Measurements from ENCODE around the gene SLC15A3. TPM values are rescaled to one million over a fixed set of nuclear protein-coding genes. Genes with fewer than 3 reads are reported as not detected.

The SLC15A3 gene
- total and polyA plus RNA-seq, 2 experiments from 2014 or later, result 14.2 to 15.8 TPM

- Mint-ChIP-seq H3K36me3 (ENCODE audit: low read depth) (no peaks in the 10 kb centered on the region), H3K27ac (no peak overlapping the region), H3K9me3 (no peaks in the 10 kb centered on the region), H3K4me1 (peaks cover 15% of the 10 kb centered on the region), H3K27me3 (ENCODE audit: insufficient read depth, low read depth, poor library complexity) (peaks cover 26% of the 10 kb centered on the region), H3K4me3 (no peak overlapping the region)
- H3K36me3 ChIP-seq (ENCODE audit: insufficient read depth), result no peaks in the 10 kb centered on the region
- no peaks in the 10 kb centered on the region for H4K20me1 ChIP-seq (replicated peaks; ENCODE audit: insufficient read depth)
- no peak overlapping the region for H3K27ac ChIP-seq (ENCODE audit: low read depth)
- no peak for DNase-seq (ENCODE audit: low spot score)
- H2AFZ ChIP-seq, result no peak overlapping the region
- peaks cover 4% of the 10 kb centered on the region for H3F3A ChIP-seq (replicated peaks; ENCODE audit: low read depth)
- H3K4me1 ChIP-seq (ENCODE audit: insufficient read depth), result peaks cover 16% of the 10 kb centered on the region
- peaks cover 6% of the 10 kb centered on the region; the same call in 1 of the 2 replicates for H3K79me2 ChIP-seq (replicated peaks; ENCODE audit: insufficient read depth)
- no peaks in the 10 kb centered on the region for H3K9me2 ChIP-seq (ENCODE audit: insufficient read depth)
- H3K4me3 ChIP-seq, result no peak overlapping the region
- no peak for ATAC-seq
- H3K27me3 ChIP-seq (ENCODE audit: insufficient read depth), result peaks cover 27% of the 10 kb centered on the region
- no peak overlapping the region for H3K4me2 ChIP-seq
- TF ChIP-seq STAT1 (IDR thresholded peaks at IDR 0.05; ENCODE audit: unreplicated experiment) (no peak), ZNF114 (CRISPR knock-in tag; IDR thresholded peaks at IDR 0.05) (no peak), ZNF331 (CRISPR knock-in tag; IDR thresholded peaks at IDR 0.05; ENCODE audit: low read depth) (no peak), NANOG (IDR thresholded peaks at IDR 0.05; ENCODE audit: borderline replicate concordance) (no peak), CREB1 (CRISPR knock-in tag; IDR thresholded peaks at IDR 0.05; ENCODE audit: low read depth) (no peak), POLR2AphosphoS5 (IDR thresholded peaks at IDR 0.05; ENCODE audit: low read depth) (no peak), JUNB (IDR thresholded peaks at IDR 0.05; ENCODE audit: unreplicated experiment) (no peak), EZH2 (IDR thresholded peaks at IDR 0.05; ENCODE audit: low read depth, unreplicated experiment) (no peak), EZH2phosphoT487 (IDR thresholded peaks at IDR 0.05; ENCODE audit: unreplicated experiment) (no peak), ETS1 (IDR thresholded peaks at IDR 0.05) (no peak)
- TF ChIP-seq, protein P1, sequence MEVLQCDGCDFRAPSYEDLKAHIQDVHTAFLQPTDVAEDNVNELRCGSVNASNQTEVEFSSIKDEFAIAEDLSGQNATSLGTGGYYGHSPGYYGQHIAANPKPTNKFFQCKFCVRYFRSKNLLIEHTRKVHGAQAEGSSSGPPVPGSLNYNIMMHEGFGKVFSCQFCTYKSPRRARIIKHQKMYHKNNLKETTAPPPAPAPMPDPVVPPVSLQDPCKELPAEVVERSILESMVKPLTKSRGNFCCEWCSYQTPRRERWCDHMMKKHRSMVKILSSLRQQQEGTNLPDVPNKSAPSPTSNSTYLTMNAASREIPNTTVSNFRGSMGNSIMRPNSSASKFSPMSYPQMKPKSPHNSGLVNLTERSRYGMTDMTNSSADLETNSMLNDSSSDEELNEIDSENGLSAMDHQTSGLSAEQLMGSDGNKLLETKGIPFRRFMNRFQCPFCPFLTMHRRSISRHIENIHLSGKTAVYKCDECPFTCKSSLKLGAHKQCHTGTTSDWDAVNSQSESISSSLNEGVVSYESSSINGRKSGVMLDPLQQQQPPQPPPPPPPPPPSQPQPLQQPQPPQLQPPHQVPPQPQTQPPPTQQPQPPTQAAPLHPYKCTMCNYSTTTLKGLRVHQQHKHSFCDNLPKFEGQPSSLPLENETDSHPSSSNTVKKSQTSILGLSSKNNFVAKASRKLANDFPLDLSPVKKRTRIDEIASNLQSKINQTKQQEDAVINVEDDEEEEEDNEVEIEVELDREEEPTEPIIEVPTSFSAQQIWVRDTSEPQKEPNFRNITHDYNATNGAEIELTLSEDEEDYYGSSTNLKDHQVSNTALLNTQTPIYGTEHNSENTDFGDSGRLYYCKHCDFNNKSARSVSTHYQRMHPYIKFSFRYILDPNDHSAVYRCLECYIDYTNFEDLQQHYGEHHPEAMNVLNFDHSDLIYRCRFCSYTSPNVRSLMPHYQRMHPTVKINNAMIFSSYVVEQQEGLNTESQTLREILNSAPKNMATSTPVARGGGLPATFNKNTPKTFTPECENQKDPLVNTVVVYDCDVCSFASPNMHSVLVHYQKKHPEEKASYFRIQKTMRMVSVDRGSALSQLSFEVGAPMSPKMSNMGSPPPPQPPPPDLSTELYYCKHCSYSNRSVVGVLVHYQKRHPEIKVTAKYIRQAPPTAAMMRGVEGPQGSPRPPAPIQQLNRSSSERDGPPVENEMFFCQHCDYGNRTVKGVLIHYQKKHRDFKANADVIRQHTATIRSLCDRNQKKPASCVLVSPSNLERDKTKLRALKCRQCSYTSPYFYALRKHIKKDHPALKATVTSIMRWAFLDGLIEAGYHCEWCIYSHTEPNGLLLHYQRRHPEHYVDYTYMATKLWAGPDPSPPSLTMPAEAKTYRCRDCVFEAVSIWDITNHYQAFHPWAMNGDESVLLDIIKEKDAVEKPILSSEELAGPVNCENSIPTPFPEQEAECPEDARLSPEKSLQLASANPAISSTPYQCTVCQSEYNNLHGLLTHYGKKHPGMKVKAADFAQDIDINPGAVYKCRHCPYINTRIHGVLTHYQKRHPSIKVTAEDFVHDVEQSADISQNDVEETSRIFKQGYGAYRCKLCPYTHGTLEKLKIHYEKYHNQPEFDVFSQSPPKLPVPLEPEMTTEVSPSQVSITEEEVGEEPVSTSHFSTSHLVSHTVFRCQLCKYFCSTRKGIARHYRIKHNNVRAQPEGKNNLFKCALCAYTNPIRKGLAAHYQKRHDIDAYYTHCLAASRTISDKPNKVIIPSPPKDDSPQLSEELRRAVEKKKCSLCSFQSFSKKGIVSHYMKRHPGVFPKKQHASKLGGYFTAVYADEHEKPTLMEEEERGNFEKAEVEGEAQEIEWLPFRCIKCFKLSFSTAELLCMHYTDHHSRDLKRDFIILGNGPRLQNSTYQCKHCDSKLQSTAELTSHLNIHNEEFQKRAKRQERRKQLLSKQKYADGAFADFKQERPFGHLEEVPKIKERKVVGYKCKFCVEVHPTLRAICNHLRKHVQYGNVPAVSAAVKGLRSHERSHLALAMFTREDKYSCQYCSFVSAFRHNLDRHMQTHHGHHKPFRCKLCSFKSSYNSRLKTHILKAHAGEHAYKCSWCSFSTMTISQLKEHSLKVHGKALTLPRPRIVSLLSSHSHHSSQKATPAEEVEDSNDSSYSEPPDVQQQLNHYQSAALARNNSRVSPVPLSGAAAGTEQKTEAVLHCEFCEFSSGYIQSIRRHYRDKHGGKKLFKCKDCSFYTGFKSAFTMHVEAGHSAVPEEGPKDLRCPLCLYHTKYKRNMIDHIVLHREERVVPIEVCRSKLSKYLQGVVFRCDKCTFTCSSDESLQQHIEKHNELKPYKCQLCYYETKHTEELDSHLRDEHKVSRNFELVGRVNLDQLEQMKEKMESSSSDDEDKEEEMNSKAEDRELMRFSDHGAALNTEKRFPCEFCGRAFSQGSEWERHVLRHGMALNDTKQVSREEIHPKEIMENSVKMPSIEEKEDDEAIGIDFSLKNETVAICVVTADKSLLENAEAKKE (CRISPR knock-in tag; IDR thresholded peaks at IDR 0.05), result no peak
- TF ChIP-seq, protein P2, sequence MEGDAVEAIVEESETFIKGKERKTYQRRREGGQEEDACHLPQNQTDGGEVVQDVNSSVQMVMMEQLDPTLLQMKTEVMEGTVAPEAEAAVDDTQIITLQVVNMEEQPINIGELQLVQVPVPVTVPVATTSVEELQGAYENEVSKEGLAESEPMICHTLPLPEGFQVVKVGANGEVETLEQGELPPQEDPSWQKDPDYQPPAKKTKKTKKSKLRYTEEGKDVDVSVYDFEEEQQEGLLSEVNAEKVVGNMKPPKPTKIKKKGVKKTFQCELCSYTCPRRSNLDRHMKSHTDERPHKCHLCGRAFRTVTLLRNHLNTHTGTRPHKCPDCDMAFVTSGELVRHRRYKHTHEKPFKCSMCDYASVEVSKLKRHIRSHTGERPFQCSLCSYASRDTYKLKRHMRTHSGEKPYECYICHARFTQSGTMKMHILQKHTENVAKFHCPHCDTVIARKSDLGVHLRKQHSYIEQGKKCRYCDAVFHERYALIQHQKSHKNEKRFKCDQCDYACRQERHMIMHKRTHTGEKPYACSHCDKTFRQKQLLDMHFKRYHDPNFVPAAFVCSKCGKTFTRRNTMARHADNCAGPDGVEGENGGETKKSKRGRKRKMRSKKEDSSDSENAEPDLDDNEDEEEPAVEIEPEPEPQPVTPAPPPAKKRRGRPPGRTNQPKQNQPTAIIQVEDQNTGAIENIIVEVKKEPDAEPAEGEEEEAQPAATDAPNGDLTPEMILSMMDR (conservative IDR thresholded peaks at IDR 0.05; ENCODE audit: low read depth in 2 of 2), result no peak
- TF ChIP-seq, protein P3, sequence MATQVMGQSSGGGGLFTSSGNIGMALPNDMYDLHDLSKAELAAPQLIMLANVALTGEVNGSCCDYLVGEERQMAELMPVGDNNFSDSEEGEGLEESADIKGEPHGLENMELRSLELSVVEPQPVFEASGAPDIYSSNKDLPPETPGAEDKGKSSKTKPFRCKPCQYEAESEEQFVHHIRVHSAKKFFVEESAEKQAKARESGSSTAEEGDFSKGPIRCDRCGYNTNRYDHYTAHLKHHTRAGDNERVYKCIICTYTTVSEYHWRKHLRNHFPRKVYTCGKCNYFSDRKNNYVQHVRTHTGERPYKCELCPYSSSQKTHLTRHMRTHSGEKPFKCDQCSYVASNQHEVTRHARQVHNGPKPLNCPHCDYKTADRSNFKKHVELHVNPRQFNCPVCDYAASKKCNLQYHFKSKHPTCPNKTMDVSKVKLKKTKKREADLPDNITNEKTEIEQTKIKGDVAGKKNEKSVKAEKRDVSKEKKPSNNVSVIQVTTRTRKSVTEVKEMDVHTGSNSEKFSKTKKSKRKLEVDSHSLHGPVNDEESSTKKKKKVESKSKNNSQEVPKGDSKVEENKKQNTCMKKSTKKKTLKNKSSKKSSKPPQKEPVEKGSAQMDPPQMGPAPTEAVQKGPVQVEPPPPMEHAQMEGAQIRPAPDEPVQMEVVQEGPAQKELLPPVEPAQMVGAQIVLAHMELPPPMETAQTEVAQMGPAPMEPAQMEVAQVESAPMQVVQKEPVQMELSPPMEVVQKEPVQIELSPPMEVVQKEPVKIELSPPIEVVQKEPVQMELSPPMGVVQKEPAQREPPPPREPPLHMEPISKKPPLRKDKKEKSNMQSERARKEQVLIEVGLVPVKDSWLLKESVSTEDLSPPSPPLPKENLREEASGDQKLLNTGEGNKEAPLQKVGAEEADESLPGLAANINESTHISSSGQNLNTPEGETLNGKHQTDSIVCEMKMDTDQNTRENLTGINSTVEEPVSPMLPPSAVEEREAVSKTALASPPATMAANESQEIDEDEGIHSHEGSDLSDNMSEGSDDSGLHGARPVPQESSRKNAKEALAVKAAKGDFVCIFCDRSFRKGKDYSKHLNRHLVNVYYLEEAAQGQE (IDR thresholded peaks at IDR 0.05; ENCODE audit: unreplicated experiment), result no peak
Measured at GRCh38 chr11:60954421-60954820, 2.4 kb upstream of the SLC15A3 start.
